GM18858 (cell line): ENCODE measurements around the gene PHLPP1.

Experiments used
- ATAC-seq: cut with Tn5 transposase; IDR thresholded peaks from one replicate; pipeline ENCODE4 v1.9.1; 2021; ENCODE audit not compliant: unreplicated experiment

PHLPP1 gene

GRCh38 chr18:62975785-62976184, 260.4 kb downstream of the PHLPP1 start:
- no peak for ATAC-seq

DNA sequence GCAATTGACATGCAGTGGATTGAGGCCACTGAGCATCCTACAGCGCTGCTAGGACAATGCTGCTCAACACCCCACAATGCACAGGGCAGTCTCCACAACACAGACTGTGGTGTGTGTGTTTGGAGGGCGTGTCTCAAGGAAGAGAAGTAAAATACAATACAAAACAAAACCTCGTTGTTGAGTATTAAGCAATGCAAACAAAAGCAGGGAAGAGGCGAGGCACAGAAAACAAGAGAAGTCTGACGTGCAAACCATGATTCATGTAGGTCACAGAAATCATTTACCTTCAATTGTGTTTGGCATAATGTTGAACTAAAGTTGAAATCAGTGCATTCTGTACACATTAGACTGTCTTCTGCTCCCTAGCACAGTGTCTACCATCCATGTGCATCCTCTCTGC, 260.9 kb downstream of the PHLPP1 start:
- no peak for ATAC-seq

GRCh38 chr18:62977512-62977911, 262.2 kb downstream of the PHLPP1 start:
- ATAC-seq, result no peak

DNA sequence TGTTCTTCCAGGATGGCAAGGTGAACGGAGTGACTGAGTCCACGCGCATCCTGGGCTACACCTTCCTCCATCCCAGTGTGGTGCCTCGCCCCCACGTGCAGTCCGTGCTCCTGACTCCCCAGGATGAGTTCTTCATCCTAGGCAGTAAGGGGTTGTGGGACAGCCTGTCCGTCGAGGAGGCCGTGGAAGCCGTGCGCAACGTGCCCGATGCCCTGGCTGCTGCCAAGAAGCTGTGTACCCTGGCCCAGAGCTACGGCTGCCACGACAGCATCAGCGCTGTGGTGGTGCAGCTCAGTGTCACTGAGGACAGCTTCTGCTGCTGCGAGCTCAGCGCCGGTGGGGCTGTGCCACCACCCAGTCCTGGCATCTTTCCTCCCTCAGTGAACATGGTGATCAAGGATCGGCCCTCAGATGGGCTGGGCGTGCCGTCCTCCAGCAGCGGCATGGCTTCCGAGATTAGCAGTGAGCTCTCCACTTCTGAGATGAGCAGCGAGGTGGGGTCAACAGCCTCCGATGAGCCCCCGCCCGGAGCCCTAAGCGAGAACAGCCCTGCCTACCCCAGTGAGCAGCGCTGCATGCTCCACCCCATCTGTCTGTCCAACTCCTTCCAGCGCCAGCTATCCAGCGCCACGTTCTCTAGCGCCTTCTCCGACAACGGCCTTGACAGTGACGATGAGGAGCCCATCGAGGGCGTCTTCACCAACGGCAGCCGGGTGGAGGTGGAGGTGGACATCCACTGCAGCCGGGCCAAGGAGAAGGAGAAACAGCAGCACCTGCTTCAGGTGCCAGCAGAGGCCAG, 263.1 kb downstream of the PHLPP1 start:
- ATAC-seq, result no peak

DNA sequence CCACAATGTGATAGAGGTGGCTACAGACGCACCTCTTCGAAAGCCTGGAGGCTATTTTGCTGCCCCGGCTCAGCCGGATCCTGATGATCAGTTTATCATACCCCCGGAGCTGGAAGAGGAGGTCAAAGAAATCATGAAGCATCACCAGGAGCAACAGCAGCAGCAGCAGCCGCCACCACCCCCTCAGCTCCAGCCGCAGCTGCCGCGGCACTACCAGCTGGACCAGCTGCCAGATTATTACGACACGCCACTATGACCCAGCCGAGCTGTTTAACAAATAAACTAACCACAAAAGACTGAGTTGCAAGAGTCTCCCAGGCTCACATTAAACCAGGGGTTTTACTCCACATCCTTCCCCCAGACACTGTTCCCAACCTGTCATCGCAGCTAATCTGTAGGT, 263.8 kb downstream of the PHLPP1 start:
- no peak for ATAC-seq

DNA sequence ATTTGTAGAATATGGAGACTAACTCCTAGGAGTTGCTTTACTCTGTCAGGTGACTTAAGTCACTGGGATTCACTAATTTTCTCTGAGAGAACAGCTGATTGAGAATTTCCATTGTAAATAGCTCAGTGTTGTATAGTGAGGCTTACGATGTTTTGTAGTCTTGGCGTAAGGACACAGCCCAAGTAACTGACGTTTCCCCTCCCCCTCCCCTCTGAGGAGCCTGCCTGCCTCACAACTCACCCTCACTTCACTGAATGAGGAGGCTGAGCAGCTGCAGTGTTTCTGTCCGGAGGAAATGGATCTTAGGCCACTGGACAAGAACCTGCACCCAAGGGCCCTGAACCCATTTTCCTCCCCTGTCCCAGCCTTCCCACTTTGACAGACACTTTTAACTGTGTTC, 264.6 kb downstream of the PHLPP1 start:
- ATAC-seq, result no peak

DNA sequence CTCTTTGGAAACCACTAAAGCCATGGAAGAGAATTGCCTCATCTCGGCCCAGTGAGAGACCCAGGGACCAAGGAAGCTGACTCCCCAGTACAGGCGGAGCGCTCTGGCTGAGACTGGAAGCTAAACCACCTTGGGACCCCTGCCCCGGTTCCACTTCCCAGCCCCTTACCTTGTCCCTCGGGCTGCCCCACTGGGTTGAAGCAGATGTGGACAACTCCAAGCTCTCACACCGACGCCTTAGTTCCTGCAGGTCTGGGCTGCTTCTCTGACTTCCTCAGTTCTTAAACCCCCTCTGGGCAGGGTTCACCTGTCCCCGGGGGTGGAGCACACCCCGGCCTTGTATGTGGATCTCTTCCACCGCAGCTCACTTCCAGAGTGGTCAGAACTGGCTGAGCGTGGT, 266.2 kb downstream of the PHLPP1 start:
- no peak for ATAC-seq

GRCh38 chr18:62982600-62983251, 267.4 kb downstream of the PHLPP1 start:
- no peak for ATAC-seq

DNA sequence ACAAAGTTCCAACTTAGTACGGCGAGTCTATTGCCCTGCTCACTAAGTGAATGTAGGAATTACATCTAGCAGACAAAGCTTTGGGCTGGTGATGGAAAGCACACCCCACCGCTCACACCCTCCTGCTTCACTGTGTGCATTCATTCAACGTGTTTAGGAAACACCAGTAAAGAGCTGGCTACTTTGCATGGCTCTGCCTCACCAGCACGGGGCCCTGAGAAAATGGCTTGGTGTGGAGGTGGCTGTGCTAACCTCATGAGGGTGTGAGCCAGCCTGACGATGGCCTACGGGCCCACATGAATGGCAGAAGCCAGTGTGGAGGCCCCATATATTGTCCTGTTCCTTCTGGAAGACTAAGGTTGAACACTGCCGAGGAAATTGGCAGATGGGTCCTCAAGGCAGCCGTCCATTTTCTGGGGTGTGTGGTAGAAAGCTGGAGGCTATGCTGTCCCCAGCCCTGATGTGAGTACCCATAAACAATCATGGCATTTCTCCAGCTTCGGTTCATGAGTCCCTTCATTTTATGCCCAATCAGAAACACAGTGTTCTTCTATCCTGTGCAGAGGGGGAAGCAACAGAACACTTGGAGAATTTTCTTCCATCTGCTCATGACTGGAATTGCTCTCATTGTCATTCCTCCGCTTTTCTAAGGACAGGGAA, 269.4 kb downstream of the PHLPP1 start:
- ATAC-seq, result no peak

- no peak for ATAC-seq
Measured at GRCh38 chr18:62986490-62986889, 271.1 kb downstream of the PHLPP1 start.

- no peak for ATAC-seq
Measured at GRCh38 chr18:62987055-62987830, 271.9 kb downstream of the PHLPP1 start.

GRCh38 chr18:62987859-62988258, 272.5 kb downstream of the PHLPP1 start:
- ATAC-seq, result no peak

GRCh38 chr18:62988471-62988870, 273.1 kb downstream of the PHLPP1 start:
- ATAC-seq, result no peak

DNA sequence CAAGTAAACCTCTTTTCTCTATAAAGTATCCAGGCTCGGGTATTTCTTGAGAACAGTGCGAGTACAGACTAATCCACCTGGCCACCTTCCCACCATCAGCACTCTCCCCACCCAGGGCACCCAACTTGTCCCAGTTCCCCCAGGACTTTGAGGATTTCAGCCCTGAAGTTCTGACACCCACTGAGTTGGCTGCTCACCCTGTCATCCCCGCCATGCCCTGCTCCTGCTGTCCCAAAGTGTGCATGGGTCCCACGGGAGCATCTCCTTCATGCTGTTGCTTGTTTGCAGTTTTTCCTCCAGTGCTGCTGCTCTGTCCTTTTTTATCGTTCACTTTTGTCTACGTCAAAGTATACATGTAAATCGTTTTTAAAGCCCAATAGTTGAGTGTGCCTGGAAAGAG, 273.9 kb downstream of the PHLPP1 start:
- no peak for ATAC-seq

DNA sequence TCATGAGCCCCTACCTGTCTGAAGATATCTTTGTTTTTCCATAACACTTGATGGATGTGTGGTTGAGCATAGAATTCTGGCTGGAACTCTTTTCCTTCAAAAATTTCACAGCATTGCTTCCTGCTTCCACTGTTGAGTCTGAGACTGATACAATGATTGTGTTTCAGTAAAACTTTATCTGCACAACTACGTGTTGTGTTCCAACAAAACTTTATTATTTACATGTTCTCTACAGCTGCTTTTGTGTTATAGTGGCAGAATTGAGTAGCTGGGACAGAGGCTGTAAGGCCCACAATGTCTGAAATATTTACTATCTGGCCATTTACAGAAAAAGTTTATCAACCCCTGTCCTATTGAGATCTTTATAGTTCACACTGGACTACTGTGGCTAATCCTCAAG, 275.3 kb downstream of the PHLPP1 start:
- no peak for ATAC-seq

DNA sequence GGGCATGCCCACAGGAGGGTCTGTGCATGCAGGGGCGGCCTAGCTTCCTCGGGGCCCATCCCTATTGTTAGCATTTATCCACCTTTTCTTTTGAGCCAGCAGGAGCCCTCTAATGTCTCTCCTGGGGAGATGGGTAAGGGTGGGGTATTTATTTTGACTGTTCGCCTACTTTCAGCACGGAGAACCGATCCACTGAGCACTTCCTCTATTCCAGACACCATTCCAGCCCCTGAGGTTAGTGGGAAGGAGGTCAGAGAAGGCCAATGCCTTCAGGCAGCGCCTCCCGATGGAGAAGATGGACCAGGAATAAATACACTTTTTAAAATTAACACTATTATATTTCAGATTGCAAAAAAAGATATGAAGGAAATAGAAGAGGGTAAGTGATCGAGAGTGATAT, 276.0 kb downstream of the PHLPP1 start:
- no peak for ATAC-seq

GRCh38 chr18:62991959-62992358, 276.6 kb downstream of the PHLPP1 start:
- ATAC-seq, result no peak

- ATAC-seq, result no peak
Measured at GRCh38 chr18:62992877-62993365, 277.6 kb downstream of the PHLPP1 start.

DNA sequence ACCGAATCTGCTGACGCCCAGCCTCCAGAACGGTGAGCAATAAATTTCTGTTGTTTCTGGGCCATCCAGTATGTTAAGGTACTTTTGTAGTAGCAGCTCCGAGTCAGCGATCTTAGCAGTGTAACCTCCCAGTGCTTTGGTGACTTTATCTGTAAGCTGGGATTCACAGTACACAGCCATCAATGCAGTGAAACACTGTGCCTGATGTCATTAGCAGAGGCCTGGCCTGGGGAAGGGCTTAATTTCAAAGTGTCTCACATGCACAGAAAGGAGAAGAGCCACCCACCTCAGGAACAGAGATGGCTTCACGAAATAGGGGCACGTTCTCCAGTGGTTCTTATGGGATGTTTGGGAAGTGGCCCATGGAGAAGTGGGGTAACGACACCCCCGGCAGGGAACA, 281.2 kb downstream of the PHLPP1 start:
- ATAC-seq, result no peak

DNA sequence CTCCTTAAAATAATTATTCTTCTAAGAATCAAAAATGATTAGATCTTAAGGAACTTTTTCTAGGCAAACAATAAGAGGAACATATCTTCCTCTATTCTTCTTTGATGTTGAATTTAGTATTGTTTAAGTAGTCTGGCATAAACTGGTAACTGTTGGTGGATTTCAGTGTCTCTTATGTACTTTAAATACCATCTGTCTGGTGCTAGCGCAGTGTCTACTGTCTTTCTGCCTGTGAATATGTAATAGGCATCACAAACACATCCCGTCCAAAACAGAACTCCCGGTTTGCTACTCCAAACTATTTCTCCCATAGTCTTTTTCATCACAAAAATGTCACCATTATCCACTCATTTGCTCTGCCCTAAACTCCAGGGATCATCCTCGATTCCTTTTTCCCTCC, 281.7 kb downstream of the PHLPP1 start:
- ATAC-seq, result no peak

DNA sequence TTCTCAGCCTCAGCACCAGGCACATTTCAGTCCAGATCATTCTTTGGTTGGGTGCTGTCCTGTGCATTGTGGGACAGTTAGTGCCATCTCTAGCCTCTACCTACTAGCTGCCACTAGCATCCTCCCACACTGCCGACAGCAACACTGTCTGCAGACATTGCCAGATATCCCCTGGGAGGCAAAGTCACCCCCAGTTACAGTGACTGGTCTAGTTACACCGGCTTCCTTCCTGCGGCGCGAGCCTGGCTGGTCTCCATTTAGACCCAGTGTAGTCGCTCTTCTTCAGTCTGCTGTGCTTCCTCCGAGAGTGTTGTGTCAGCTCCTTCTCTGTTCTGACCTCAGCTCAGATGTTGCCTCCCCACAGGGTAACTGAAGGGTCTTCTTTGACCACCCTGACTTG, 283.1 kb downstream of the PHLPP1 start:
- ATAC-seq, result no peak
